ENCODE data around the gene DIP2C.
"Not testable (repeated sequence)": the region's sequence is repeated elsewhere in the genome, so short reads cannot be mapped to it uniquely, and the experiment has no call there.

The DIP2C gene

DNA sequence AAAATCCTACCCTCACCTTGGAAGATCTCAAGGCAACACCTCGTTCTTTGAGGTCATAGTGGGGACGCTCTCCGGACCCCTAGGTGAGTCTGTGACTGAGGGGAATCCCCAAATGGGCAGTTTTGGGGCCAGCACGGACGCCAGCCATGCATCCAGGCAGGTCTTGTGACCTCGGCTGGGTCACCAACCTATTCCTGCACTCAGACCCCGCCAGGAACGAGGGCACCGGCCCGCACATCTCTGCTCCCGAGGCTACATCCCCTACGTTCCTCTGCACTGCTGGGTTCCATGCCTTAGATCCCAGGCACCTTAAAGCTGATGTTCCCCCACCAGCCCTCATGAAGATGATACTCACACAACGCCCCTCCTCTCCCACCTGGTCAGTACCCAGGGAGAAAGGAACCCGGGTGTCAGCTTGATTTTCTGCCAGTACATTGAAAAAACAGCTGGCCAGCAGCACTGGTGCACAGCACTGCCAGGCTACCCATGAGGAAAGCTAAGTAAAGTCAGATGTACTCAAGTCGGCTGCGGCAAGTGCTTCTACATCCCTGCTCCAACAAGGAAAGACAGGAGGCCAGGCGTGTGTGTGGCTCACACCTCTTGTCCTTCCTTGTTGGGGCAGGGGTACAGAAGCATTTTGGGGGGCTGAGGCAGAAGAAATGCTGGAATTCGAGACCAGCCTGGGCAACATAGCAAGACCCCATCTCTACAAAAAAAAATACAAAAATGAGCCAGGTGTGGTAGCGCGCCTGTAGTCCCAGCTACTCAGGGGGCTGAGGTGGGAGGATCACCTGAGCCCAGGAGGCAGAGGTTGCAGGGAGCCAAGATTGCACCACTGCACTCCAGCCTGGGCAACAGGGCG, 48.1 kb downstream of the DIP2C start:
- DNase-seq (ENCODE audit: low read depth in 2 of 2): no peak

DNA sequence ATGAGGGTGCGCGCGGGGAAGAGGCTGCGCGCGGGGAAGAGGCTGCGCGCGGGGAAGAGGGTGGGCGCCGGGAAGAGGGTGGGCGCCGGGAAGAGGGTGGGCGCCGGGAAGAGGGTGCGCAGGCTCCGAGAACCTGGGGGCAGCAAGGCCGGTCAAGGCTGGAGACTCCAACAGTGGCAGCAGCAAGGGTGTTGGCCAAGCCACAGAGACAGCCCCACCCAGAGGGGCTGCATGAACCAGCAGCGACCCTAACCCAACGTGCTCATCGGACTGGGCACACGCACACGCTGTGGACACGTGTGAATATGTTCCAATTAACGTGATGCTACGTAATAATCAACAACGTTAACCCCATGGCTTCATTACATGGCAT, 48.8 kb downstream of the DIP2C start:
- DNase-seq (ENCODE audit: low read depth in 2 of 2): no peak

DNA sequence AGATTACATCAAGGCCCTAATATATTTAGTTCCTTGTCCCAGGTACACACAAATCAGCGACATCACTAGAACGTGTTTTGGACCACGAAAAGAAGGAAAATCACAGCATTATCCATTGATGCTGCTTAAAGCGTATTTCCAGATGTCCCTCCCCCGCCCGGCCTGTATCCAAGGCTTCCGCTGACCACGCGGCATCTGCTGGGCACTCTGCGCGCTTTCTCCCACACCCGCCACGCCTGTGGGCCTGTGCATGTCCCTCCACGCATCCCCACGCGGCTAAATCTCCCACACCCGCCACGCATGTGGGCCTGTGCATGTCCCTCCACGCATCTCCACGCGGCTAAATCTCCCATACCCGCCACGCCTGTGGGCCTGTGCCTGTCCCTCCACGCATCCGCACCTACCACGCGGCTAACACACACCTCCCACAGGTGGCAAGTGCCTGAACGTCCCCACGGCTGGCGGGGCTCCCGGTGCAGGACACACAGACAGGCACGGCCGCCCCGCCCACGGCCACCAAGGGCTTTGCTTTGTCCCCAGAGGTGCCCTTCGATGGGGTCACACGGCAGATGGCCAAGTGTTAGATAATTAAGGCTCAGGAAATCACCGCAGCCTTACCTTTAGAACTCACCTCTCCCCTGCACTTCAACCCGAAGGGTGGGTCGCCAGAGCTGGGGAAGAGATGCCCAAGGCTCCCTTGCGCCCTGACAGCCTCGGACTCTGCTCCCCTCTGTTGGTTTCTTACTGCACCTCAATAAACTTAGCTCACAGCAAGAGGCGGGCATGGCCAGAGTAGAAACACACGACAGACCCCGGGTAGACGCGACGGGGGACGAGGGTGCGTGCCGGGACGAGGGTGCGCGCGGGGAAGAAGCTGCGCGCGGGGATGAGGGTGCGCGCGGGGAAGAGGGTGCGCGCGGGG, 49.5 kb downstream of the DIP2C start:
- DNase-seq (ENCODE audit: low read depth in 2 of 2): no peak

DNA sequence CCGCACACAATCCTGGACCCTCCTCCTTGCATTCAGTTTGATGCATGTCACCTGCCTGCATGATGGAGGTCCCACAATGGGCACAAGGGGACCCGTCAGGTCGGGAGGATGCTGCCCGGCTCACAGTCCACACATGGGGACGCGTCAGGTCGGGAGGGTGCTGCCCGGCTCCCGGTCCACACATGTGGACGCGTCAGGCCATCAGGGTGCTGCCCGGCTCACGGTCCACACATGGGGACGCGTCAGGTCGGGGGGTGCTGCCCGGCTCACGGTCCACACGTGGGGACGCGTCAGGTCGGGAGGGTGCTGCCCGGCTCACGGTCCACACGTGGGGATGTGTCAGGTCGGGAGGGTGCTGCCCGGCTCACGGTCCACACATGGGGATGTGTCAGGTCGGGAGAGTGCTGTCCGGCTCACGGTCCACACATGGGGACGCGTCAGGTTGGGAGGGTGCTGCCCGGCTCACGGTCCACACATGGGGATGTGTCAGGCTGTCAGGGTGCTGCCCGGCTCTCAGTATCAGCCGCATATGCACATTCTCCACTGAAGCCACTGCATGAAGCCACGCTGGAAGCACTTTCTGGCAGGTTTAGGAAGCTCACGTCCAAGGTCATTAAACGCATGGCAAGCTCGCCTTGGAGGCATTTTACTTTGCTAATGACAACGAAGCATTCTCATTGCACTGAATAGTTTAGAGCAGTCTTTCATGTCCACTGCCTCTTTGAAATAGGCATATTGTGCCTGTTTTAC, 50.3 kb downstream of the DIP2C start:
- DNase-seq (ENCODE audit: low read depth in 2 of 2): no peak

DNA sequence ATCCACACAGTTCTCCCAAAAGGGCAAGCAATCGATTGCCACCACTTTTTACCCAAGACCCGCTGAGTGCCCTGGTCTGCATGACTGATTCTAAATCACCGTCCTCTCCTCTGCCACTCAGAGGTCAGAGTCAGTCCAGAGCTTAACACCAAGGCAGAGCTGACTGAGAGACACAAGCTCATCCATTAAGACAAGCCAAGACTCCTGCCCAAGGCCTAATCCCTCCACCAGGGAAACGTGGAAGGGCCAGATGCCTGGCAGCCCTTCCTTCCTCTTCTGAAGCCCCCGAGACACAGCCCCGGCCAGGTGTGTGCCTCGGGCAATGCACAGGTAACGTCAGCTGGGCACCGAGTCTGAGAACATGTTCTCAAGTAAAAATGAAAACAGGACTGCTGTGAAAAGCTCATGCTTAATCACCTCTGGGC, 51.7 kb downstream of the DIP2C start:
- DNase-seq (ENCODE audit: low read depth in 2 of 2): no peak

DNA sequence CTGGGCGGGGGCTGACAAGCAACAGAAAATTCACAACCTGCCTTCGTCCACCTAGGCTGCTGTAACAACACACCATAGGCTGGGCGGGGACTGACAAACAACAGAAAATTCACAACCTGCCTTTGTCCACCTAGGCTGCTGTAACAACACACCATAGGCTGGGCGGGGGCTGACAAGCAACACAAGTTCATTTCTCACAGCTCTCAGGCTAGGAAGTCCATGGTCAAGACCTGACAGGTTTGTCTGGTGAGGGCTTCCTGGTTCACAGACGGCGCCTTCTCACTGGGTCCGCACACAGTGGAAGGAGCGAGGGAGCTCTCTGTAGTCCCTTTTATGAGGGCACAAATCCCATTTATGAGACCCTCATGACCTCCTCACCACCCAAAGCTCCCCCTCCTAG, 52.2 kb downstream of the DIP2C start:
- DNase-seq (ENCODE audit: low read depth in 2 of 2): no peak

DNA sequence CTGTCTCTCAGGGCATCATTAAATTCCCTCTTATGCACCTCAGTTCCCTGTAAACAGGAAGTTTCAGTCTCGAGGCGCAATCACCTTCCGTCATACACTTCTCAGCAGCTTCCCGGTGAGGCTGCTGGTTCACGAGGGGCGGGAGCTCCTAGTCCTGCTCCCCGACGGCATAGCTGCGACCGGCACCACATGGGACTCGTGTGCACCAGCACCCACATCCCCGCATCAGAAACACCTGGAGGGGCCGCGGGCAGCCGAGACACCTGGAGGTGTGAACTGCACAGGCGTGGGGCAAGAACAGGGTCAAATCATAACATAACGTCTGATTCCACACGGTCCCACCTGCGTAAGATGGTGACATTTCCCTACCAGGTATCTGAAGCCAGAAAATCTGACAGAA, 52.7 kb downstream of the DIP2C start:
- no peak for DNase-seq (ENCODE audit: low read depth in 2 of 2)

DNA sequence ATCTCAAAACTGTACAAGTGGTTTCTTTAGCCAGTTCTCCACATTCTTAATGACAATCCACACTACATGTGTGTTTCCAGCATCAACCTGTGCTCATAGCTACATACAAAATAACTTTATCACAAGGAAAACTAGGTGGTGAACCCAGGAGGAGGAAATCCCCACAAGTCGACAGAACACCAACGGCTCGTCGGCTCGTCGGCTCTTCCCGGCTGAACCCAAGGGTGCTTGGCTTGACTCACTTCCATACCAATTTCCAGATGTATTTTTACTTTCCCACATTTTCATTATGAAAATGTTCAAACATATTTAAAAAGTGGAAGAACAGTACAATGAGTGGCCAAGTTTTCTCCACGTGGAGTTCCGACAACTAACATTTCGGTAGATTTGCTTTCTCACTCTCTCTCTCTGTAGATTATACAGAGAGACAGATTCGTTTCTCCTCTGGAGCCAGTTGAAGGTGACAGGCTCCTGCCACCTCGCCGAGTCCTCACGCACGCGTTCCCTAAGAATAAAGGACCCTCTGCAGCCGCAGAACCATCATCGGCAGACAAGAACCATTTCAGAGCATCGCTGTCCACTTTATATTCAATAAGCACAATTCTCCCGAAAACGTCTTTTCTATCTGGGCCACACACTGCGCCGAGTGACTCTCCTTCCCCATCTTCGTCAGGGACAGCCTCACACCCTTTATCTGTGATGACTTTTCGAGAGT, 53.3 kb downstream of the DIP2C start:
- no peak for DNase-seq (ENCODE audit: low read depth in 2 of 2)

DNA sequence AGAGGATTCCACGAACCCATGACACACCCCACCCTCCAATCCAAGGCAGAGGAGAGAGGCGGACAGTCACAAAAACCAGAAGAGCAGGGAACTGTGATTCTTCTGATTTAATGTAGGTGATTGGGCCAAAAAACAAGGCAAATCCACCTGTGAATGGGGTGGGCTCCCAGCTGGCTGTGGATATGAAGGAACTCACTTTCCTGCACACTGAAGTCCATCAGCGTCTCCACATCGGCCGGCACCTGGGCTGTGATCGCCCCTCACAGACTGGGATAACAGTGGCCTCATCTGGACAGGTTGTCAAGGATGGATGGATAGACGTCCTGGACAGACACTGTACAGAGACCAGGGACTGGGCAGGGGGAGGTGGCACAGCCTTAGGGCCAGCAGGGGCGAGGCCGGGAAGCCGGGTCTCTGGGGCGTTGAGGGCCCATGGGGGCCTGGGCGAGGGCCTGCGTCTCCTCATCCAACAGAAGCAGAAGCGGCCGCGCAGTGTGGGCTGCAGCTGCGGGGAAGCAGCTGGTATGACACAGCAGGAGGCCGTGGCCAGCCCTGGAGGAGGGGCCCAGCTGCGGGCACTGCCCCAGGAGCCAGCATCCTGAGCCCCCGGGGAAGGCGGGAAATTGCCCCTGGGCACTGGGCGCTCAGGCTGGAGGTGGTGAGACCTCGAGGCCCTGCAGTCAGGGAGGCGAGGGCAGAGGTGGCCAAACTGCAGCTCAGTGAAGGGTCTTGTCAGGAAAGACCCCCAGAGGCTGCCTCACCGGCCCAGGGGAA, 54.2 kb downstream of the DIP2C start:
- no peak for DNase-seq (ENCODE audit: low read depth in 2 of 2)

DNA sequence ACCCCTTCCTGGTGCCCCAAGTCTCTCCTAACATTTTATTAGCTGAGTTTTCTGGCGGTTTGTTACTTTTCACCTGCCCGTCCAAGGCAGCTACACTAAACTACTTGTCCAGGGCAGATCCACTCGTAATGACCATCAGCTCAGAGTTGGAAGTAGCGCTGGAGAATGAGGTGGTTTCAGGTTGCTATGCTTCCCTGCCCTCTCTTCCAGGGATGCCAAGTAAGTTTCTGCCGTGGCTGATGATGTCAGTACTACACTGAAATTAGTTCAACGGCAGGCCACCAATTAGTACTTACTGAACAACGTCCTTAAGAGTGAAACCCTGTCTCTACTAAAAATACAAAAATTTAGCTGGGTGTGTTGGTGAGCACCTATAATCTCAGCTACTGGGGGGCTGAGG, 55.2 kb downstream of the DIP2C start:
- no peak for DNase-seq (ENCODE audit: low read depth in 2 of 2)

DNA sequence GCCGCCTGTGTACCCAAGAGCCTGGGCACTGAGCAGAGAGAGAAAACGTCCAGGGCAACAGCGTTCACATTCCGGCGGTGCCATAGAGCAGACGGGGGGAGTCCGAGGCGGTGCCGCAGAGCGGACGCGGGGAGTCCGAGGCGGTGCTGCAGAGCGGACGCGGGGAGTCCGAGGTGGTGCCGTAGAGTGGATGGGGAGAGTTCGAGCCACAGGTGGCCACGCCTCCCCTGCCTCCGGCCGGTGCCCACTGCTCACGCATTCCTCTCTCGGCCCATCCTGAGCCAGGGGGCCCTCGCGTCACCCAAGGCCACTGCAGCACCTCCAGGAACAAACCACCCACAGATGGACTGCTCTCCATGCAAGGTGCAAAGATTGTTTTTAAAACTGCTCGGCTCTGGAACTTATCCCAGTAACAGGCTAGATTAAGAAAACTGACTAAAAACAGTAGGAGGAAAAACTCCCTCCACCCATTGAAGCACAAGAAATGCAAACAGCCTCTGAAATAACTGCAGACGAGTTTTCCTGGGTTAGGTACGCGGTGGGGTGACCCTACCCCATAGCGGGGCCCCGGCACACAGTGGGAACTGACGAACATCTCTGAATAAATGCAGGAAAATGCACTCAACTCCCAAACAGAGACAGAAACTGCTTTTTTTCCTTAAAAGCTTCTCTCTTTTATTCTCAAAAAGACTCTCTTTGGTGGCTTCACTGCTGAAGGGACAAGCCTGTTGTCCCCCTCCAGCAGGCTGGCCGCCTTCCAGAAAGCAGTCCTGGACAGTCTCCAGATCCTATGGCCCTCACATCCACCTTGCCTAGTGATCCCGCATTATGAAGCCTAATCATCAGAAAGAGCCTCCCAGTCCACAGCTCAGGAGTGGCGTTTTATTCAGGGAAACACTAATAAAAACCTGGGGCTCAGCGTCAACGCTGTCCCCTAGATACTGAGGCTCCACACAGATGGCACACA, 55.9 kb downstream of the DIP2C start:
- no peak for DNase-seq (ENCODE audit: low read depth in 2 of 2)

DNA sequence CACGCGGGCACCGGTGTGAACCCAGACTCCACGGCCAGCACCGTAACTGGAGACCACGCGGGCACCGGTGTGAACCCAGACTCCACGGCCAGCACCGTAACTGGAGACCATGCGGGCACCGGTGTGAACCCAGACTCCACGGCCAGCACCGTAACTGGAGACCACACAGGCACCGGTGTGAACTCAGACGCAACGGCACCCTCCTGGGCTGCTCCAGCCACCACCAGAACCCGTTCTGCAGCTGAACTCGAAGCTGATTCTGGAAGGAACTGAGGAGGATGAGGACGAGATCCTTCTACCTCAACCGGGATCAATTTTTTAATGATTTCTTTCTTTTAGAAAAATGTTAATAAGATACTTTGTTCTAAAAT, 56.7 kb downstream of the DIP2C start:
- not testable (repeated sequence) for DNase-seq (ENCODE audit: low read depth in 2 of 2)

DNA sequence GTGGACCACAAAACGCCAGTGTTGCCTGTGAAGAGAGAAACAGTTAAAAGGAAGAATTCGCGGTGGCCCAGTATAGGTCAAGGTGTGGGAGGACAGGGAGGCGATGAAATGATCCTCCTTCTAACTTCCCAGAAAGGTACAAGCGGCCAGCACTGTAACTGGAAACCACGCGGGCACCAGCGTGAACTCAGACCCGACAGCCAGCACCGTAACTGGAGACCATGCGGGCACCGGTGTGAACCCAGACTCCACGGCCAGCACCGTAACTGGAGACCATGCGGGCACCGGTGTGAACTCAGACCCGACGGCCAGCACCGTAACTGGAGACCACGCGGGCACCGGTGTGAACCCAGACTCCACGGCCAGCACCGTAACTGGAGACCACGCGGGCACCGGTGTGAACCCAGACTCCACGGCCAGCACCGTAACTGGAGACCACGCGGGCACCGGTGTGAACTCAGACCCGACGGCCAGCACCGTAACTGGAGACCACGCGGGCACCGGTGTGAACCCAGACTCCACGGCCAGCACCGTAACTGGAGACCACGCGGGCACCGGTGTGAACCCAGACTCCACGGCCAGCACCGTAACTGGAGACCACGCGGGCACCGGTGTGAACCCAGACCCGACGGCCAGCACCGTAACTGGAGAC, 57.2 kb downstream of the DIP2C start:
- not testable (repeated sequence) for DNase-seq (ENCODE audit: low read depth in 2 of 2)

DNA sequence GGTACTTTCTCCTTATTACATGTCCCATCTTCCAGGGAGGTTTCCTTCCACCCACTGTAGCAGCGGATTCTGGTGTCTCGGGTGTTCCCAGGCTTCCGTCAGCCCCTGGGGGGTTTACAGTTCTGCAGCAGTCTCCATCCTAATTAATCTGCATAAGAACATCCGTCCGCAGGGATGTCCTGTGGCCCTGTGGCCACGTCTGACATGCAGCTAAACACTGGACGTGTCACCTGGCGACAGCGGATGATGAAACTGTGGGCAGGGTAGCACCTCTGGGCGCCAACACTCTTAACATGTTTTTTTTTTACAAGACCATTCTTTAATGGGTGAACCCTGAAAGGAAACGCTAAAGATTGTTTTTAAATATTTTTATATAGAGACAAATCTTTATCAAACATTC, 58.2 kb downstream of the DIP2C start:
- no peak for DNase-seq (ENCODE audit: low read depth in 2 of 2)

DNA sequence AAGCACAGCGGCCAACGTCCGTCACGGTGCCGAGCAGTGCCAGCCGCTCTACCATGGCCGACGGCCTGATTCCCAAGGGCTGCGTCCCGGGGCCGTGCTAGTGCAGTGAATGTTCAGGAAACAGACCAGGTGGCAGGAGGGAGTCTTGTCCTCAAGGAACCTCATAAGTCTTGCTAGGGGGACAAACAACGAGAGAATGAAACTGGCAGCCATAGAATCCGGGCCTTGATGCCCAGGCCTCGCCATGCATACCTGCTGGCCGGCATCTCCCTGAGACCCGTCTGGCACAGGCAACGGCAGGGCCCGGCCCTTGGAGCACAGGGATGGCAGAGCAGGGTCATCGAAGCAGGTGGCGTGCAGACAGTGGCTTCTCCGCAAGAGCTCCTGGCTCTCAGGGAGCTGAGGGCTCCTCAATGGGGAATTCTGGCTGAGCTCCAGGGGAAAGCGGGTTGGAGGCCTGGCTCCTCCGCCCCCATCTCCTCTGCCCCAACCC, 58.8 kb downstream of the DIP2C start:
- no peak for DNase-seq (ENCODE audit: low read depth in 2 of 2)

DNA sequence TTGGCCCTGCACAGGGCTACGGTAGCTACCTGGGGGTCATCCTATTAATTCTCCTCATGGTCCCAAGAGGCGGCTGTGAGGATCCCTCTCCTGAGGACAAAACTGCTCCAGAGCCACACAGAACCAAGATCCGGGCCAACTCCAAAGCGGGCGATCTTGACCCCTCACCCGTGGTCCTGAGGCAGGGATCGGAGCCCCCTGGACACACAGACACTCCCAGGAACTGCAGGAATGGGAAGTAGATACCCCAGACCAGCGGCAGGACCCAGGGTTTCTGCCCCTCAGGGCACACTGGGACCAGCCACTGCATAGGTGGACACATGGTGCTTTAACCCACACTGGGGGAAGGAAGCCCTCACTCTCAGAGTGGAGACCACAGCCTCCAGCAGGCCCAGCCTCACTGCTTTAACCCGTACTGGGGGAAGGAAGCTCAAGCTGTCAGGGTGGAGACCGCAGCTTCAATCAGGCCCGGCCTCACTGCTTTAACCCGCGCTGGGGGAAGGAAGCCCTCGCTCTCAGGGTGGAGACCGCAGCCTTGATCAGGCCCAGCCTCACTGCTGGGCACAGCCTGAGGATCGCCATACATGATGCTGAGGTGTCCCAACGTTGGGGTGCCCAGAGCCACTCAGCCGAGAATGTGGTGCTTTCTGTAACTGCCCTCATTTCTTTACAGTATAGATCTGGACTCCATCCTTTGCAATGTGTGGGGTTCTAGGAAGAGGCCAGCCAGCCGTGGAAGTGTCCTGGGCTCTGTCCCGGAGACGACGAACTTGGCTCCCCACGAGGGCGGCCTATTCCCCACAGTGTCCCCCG, 60.1 kb downstream of the DIP2C start:
- no peak for DNase-seq (ENCODE audit: low read depth in 2 of 2)

DNA sequence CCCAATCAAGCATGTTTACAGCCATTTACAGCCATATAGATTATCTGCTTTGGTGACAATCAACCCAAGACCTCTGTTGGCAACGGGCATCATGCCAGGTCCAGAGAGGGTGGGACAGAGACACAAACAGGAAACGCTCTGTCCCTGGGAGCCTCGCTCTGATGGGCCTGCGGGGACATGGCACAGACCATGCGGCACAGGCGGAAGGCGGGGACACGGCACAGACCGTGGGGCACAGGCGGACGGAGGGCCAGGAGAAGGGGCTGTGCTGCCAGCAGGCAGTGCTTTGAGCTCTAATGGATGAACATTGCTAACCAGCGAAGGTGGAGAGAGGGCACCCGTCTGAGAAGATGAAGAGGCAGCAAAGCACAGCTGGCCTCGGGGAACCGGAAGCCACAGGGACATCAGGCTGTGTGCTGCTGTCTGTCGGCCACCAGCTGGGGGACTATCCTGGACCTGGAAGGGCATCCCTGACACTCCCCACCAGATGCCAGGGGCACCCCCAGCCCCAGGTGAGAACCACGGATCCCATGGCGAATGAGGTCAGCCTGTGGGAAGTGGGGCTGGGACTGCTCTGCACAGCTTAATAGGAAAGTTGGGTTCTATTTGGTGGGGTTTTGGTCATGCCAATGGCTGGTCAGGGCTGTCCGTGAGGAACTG, 61.0 kb downstream of the DIP2C start:
- DNase-seq (ENCODE audit: low read depth in 2 of 2): no peak

Data from fibroblast of skin of left quadriceps (primary cell).